Astrocyte (in vitro differentiated cells and primary cell): Measurements from ENCODE around the gene SNRPB2. TPM values are rescaled to one million over a fixed set of nuclear protein-coding genes. Genes with fewer than 3 reads are reported as not detected.

Source experiments
- DNase-seq: peaks from one replicate; pipeline ENCODE4 v3.0.0-alpha.2; 2010; ENCODE audit warnings: low read depth
- FAIRE-seq: peaks from 2 replicates; lab custom pipeline; 2011; peaks lifted over from hg19 to GRCh38; lab: Jason Lieb, UNC
- H2AFZ ChIP-seq: 2 replicates; pipeline ENCODE4 v1.6.0; 2012; ENCODE audit warnings: low read depth, low read length, inconsistent platforms
- H3K27ac ChIP-seq: 2 replicates; pipeline ENCODE4 v1.5.1; 2011; ENCODE audit warnings: low read depth, low read length, inconsistent platforms
- H3K27me3 ChIP-seq: 2 replicates; pipeline ENCODE4 v1.6.0; 2011; ENCODE audit warnings: low read length, inconsistent platforms; ENCODE audit not compliant: insufficient read depth
- H3K36me3 ChIP-seq: 2 replicates; pipeline ENCODE4 v1.5.1; 2011; ENCODE audit warnings: low read length, inconsistent platforms; ENCODE audit not compliant: insufficient read depth
- H3K4me1 ChIP-seq: 2 replicates; pipeline ENCODE4 v1.5.1; 2011; ENCODE audit warnings: low read length, inconsistent platforms; ENCODE audit not compliant: insufficient read depth
- H3K4me2 ChIP-seq: 2 replicates; pipeline ENCODE4 v1.6.0; 2012; ENCODE audit warnings: low read length, inconsistent platforms
- H3K4me3 ChIP-seq: 2 replicates; pipeline ENCODE4 v1.5.1; 2011; ENCODE audit warnings: low read depth, mild to moderate bottlenecking, low read length, inconsistent platforms; ENCODE audit not compliant: insufficient read depth
- H3K79me2 ChIP-seq: 2 replicates; pipeline ENCODE4 v1.6.0; 2012; ENCODE audit warnings: mild to moderate bottlenecking, low read length, inconsistent platforms; ENCODE audit not compliant: insufficient read depth
- H3K9ac ChIP-seq: 2 replicates; pipeline ENCODE4 v1.6.0; 2012; ENCODE audit warnings: mild to moderate bottlenecking, low read length, inconsistent platforms
- H3K9me3 ChIP-seq: 2 replicates; pipeline ENCODE4 v1.5.1; 2012; ENCODE audit warnings: low read depth, mild to moderate bottlenecking, low read length, inconsistent platforms; ENCODE audit not compliant: insufficient read depth
- H4K20me1 ChIP-seq: 2 replicates; pipeline ENCODE4 v1.6.0; 2012; ENCODE audit warnings: low read length, inconsistent platforms; ENCODE audit not compliant: insufficient read depth
- H3K27ac Mint-ChIP-seq: one replicate; pipeline ENCODE4 v1.8.0; 2021; ENCODE audit warnings: mild to moderate bottlenecking, mixed read lengths; ENCODE audit not compliant: unreplicated experiment
- H3K27me3 Mint-ChIP-seq: one replicate; pipeline ENCODE4 v1.8.0; 2021; ENCODE audit warnings: low read depth, mixed read lengths; ENCODE audit not compliant: unreplicated experiment
- H3K36me3 Mint-ChIP-seq: one replicate; pipeline ENCODE4 v1.8.0; 2021; ENCODE audit warnings: low read depth, mixed read lengths; ENCODE audit not compliant: unreplicated experiment
- H3K4me1 Mint-ChIP-seq: one replicate; pipeline ENCODE4 v1.8.0; 2021; ENCODE audit warnings: low read depth, mixed read lengths; ENCODE audit not compliant: unreplicated experiment
- H3K4me3 Mint-ChIP-seq: one replicate; pipeline ENCODE4 v1.8.0; 2021; ENCODE audit warnings: mild to moderate bottlenecking, moderate library complexity, mixed read lengths; ENCODE audit not compliant: unreplicated experiment
- H3K9me3 Mint-ChIP-seq: one replicate; pipeline ENCODE4 v1.8.0; 2021; ENCODE audit warnings: mild to moderate bottlenecking, mixed read lengths; ENCODE audit not compliant: unreplicated experiment
- CTCF ChIP-seq: IDR thresholded peaks from 2 replicates; pipeline ENCODE4 v1.5.1; 2011; ENCODE audit warnings: low read depth, mild to moderate bottlenecking, inconsistent platforms, low read length, moderate library complexity; ENCODE audit not compliant: insufficient read depth
- EZH2 ChIP-seq: IDR thresholded peaks from 2 replicates; pipeline ENCODE4 v1.6.1; 2012; ENCODE audit warnings: mild to moderate bottlenecking, low read length, inconsistent platforms; ENCODE audit not compliant: insufficient read depth
- total RNA-seq: library from RNA; stranded (reverse); gene quantifications from 2 replicates; pipeline ENCODE4 v1.2.1, GENCODE V29; 2021

Gene SNRPB2
- total RNA-seq, 1 donor from 2014 or later = 76.3 TPM

- no peak overlapping the region for H3K4me3 ChIP-seq
- H3K36me3 Mint-ChIP-seq = no peaks in the 10 kb centered on the region
- H3K9ac ChIP-seq = no peak overlapping the region
- TF ChIP-seq EZH2 = no peak
- no peak for TF ChIP-seq CTCF
- H3K27me3 Mint-ChIP-seq = no peaks in the 10 kb centered on the region
- no peaks in the 10 kb centered on the region for H3K9me3 Mint-ChIP-seq
- H3K4me3 Mint-ChIP-seq = no peak overlapping the region
- no peak overlapping the region for H3K27ac ChIP-seq
- DNase-seq (no peak), FAIRE-seq (no peak)
- H3K36me3 ChIP-seq = peaks cover 33% of the 10 kb centered on the region
- no peak overlapping the region for H3K4me2 ChIP-seq
- H3K4me1 ChIP-seq = no peaks in the 10 kb centered on the region
- H2AFZ ChIP-seq = no peak overlapping the region
- H3K27ac Mint-ChIP-seq = no peak overlapping the region
- peaks cover 5% of the 10 kb centered on the region for H3K79me2 ChIP-seq
- no peaks in the 10 kb centered on the region for H3K4me1 Mint-ChIP-seq
- H4K20me1 ChIP-seq = peaks cover 5% of the 10 kb centered on the region
- H3K27me3 ChIP-seq = no peaks in the 10 kb centered on the region
- no peaks in the 10 kb centered on the region for H3K9me3 ChIP-seq
Measured at GRCh38 chr20:16740365-16741072, 10.7 kb downstream of the SNRPB2 start.

- H2AFZ ChIP-seq = no peak overlapping the region
- no peaks in the 10 kb centered on the region for H3K4me1 Mint-ChIP-seq
- H3K27me3 Mint-ChIP-seq = no peaks in the 10 kb centered on the region
- no peak overlapping the region for H3K9ac ChIP-seq
- DNase-seq = no peak
- no peak overlapping the region for H3K4me2 ChIP-seq
- H3K79me2 ChIP-seq = no peaks in the 10 kb centered on the region
- H3K36me3 Mint-ChIP-seq = no peaks in the 10 kb centered on the region
- no peaks in the 10 kb centered on the region for H3K4me1 ChIP-seq
- peaks cover 2% of the 10 kb centered on the region for H3K27me3 ChIP-seq
- peaks cover 17% of the 10 kb centered on the region for H3K36me3 ChIP-seq
- H3K9me3 ChIP-seq = no peaks in the 10 kb centered on the region
- H3K27ac Mint-ChIP-seq = no peak overlapping the region
- H3K9me3 Mint-ChIP-seq = no peaks in the 10 kb centered on the region
- no peaks in the 10 kb centered on the region for H4K20me1 ChIP-seq
- FAIRE-seq = no peak
- no peak overlapping the region for H3K4me3 Mint-ChIP-seq
- no peak overlapping the region for H3K4me3 ChIP-seq
- TF ChIP-seq CTCF (no peak), EZH2 (no peak)
- H3K27ac ChIP-seq = no peak overlapping the region
Measured at GRCh38 chr20:16744178-16744807, 14.5 kb downstream of the SNRPB2 start.

- FAIRE-seq (no peak), DNase-seq (no peak)
- H3K4me1 Mint-ChIP-seq = no peaks in the 10 kb centered on the region
- TF ChIP-seq CTCF (no peak), EZH2 (no peak)
- Histone ChIP-seq H3K79me2 (no peaks in the 10 kb centered on the region), H3K9me3 (no peaks in the 10 kb centered on the region), H3K9ac (no peak overlapping the region), H2AFZ (no peak overlapping the region), H3K36me3 (peaks cover 11% of the 10 kb centered on the region), H3K27ac (no peak overlapping the region), H3K4me1 (no peaks in the 10 kb centered on the region), H3K4me3 (no peak overlapping the region), H3K4me2 (no peak overlapping the region), H4K20me1 (no peaks in the 10 kb centered on the region), H3K27me3 (peaks cover 2% of the 10 kb centered on the region)
- no peaks in the 10 kb centered on the region for H3K36me3 Mint-ChIP-seq
- no peak overlapping the region for H3K4me3 Mint-ChIP-seq
- H3K27ac Mint-ChIP-seq = no peak overlapping the region
- H3K27me3 Mint-ChIP-seq = no peaks in the 10 kb centered on the region
- H3K9me3 Mint-ChIP-seq = no peaks in the 10 kb centered on the region
Measured at GRCh38 chr20:16745204-16745603, 15.4 kb downstream of the SNRPB2 start.
